K562 (cell line): ENCODE measurements around the gene PGD. TPM values are rescaled to one million over a fixed set of nuclear protein-coding genes. Genes with fewer than 3 reads are reported as not detected.
A peak's percentile ranks its signal among the peaks of the same experiment; 100 is the strongest.

Source experiments
- ARID1B ChIP-seq: fragments of 450-650 bp; IDR thresholded peaks from 2 replicates; pipeline ENCODE4 v1.6.1; 2016; ENCODE audit warnings: antibody characterized with exemption, mild to moderate bottlenecking, inconsistent platforms
- CBX2 ChIP-seq: fragments of 200-600 bp; sonication (generic); IDR thresholded peaks from one replicate; pipeline ENCODE4 v1.6.1; 2012; ENCODE audit warnings: mild to moderate bottlenecking, low read length, inconsistent platforms; ENCODE audit not compliant: insufficient read depth, poor library complexity, severe bottlenecking
- CBX8 ChIP-seq: fragments of 200-600 bp; sonication (generic); IDR thresholded peaks from 2 replicates; pipeline ENCODE4 v1.6.1; 2012; ENCODE audit warnings: borderline replicate concordance, mixed run types, low read depth, mild to moderate bottlenecking, moderate library complexity, mixed read lengths, low read length, control low read depth, inconsistent platforms; ENCODE audit not compliant: poor library complexity, severe bottlenecking; ENCODE audit errors: extremely low read depth
- CTCFL ChIP-seq: IDR thresholded peaks from 2 replicates; pipeline ENCODE4 v1.6.1; 2011; ENCODE audit warnings: borderline replicate concordance, low read depth, mild to moderate bottlenecking, moderate library complexity, low read length; ENCODE audit not compliant: insufficient read depth, poor library complexity, severe bottlenecking
- EP400 ChIP-seq: fragments of 450-650 bp; IDR thresholded peaks from 2 replicates; pipeline ENCODE4 v1.6.1; 2017; ENCODE audit warnings: antibody characterized with exemption, mild to moderate bottlenecking, moderate library complexity
- ETV1 ChIP-seq: fragments of 450-650 bp; conservative IDR thresholded peaks from 2 replicates; pipeline ENCODE4 v1.6.1; 2016; ENCODE audit warnings: missing genetic modification characterization, control low read depth, low read depth, missing compliant biosample characterization
- ETV5 ChIP-seq: sonication (generic); formaldehyde crosslinking; IDR thresholded peaks from 2 replicates; pipeline ENCODE4 v1.4.0; 2020; ENCODE audit warnings: low read depth, mild to moderate bottlenecking, missing genetic modification reagents
- FOS ChIP-seq: IDR thresholded peaks from 3 replicates; pipeline ENCODE4 v1.6.1; 2011; ENCODE audit not compliant: insufficient read length; ENCODE audit errors: extremely low read depth
- KDM1A ChIP-seq, 2 experiments: fragments of 450-650 bp; IDR thresholded peaks; 2 replicates each; pipeline ENCODE4 v1.6.1; 2016; ENCODE audit warnings: mild to moderate bottlenecking in 2 of 2
- L3MBTL2 ChIP-seq: fragments of 450-650 bp; IDR thresholded peaks from 2 replicates; pipeline ENCODE4 v1.6.1; 2016; ENCODE audit warnings: mild to moderate bottlenecking, moderate library complexity
- LEF1 ChIP-seq: fragments of 450-650 bp; IDR thresholded peaks from 2 replicates; pipeline ENCODE4 v1.6.1; 2016; ENCODE audit warnings: mild to moderate bottlenecking
- NCOA6 ChIP-seq: fragments of 450-650 bp; IDR thresholded peaks from 2 replicates; pipeline ENCODE4 v1.6.1; 2017; ENCODE audit warnings: mild to moderate bottlenecking
- RBBP5 ChIP-seq: fragments of 200-600 bp; sonication (generic); IDR thresholded peaks from 2 replicates; pipeline ENCODE4 v1.6.1; 2012; ENCODE audit warnings: borderline replicate concordance, mild to moderate bottlenecking, low read length, control low read depth, inconsistent platforms; ENCODE audit not compliant: insufficient read depth, poor library complexity, severe bottlenecking
- SIX5 ChIP-seq, 2 experiments: IDR thresholded peaks; 2 replicates each; pipeline ENCODE4 v1.6.1; 2011; ENCODE audit warnings: low read length in 2 of 2, borderline replicate concordance in 1 of 2, low read depth in 1 of 2, mild to moderate bottlenecking in 1 of 2, moderate library complexity in 1 of 2; ENCODE audit not compliant: insufficient read depth in 1 of 2
- TARDBP ChIP-seq: fragments of 450-650 bp; IDR thresholded peaks from 2 replicates; pipeline ENCODE4 v1.6.1; 2016
- XRCC4 ChIP-seq: IDR thresholded peaks from one replicate; pipeline ENCODE4 v1.6.1; 2011; ENCODE audit not compliant: insufficient read depth, insufficient read length; ENCODE audit errors: extremely low read depth
- ZBTB7A ChIP-seq: IDR thresholded peaks from 2 replicates; pipeline ENCODE4 v1.6.1; 2011; ENCODE audit warnings: low read depth, mild to moderate bottlenecking, low read length, moderate library complexity, borderline replicate concordance; ENCODE audit not compliant: control insufficient read depth
- ZNF224 ChIP-seq: sonication (generic); formaldehyde crosslinking; IDR thresholded peaks from 2 replicates; pipeline ENCODE4 v1.8.0; 2022; ENCODE audit warnings: mild to moderate bottlenecking, missing genetic modification reagents
- ZNF324 ChIP-seq: fragments of 250-450 bp; sonication (Bioruptor Pico); IDR thresholded peaks from 2 replicates; pipeline ENCODE4 v1.4.0; 2020; ENCODE audit warnings: mild to moderate bottlenecking
- ZNF780A ChIP-seq: fragments of 250-450 bp; sonication (Bioruptor Pico); IDR thresholded peaks from 2 replicates; pipeline ENCODE4 v1.5.0; 2021; ENCODE audit warnings: mild to moderate bottlenecking
- polyA plus RNA-seq, 8 experiments: library from polyadenylated mRNA; depleted of rRNA in 4 of 8; stranded (reverse) in 5 of 8; unstranded in 3 of 8; fragments of >200 nt; fragmentation: Nextera tagmentation in 2 of 8; fragmentation: Illumina TruSeq in 1 of 8; extraction: Ambion mirVana in 2 of 8; extraction: Trizol in 1 of 8; gene quantifications; 2 replicates each; pipeline versions ENCODE4 v1.2.1 to v1.2.3, GENCODE V29; 2011 to 2014; ENCODE audit warnings: inconsistent platforms in 1 of 8, missing spikeins in 1 of 8
- total RNA-seq, 7 experiments: library from RNA; depleted of rRNA in 6 of 7; stranded (reverse); fragments of >200 nt in 6 of 7; fragmentation: Illumina TruSeq in 2 of 7; extraction: Trizol in 2 of 7; gene quantifications; 2 replicates each; pipeline versions ENCODE4 v1.2.1 to v1.2.3, GENCODE V29; 2011 to 2021; ENCODE audit warnings: low replicate concordance in 1 of 7
- TF ChIP-seq, protein P1 (sequence below), 3 experiments: IDR thresholded peaks in 2 of 3; conservative IDR thresholded peaks in 1 of 3; 2 replicates each; pipeline ENCODE4 v1.5.1; 2011 to 2012; ENCODE audit warnings: low read length in 3 of 3, mild to moderate bottlenecking in 3 of 3, control low read depth in 2 of 3, improper control_type of control experiment in 1 of 3, inconsistent platforms in 1 of 3, low read depth in 1 of 3, mixed read lengths in 1 of 3, moderate library complexity in 1 of 3; ENCODE audit not compliant: insufficient read depth in 2 of 3
- TF ChIP-seq, protein P2 (sequence below), 2 experiments: fragments of 450-650 bp; IDR thresholded peaks; 2 replicates each; pipeline ENCODE4 v1.6.1; 2016

PGD gene
- total and polyA plus RNA-seq, 9 of the 15 experiments (the other 6 are each of a cell fraction or from before 2014, with no cell fraction given): 177 to 542 (median 270) TPM

DNA sequence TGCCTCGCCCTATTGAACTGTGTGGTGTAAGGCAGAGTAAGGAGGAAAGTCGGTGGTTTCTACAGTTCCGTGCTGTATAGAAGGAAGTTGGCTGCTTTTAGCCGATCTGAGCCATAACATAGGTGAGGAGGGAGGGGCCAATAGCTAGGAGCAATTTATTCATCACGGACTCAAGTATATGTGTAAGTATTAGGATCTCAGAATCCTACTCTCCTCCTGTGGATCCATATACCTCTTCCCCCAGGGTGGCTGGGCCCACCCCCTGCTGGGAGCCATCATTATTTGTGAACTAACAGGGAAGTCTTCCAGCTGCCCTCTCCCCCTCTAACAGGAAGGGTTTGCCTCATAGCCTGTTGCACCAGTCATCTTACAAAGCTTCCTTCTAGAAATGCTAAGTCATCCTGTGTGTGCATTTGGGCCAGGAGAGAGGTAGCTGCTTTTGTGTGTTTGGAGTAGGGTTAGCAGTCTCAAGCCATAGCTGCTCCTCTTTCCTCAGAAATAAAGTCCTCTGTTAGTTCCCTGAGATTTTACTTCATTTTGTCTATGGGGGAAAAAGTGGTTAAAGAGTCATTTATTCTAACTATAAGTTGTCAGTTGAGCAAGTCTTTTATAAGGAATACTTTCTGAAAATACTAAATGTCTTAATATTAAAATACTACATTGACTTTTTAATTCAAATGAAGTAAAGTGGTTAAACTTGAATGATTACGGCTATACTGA is 16.5 kb downstream of the PGD start (continued):
- no peak for TF ChIP-seq ZNF324
- TF ChIP-seq SIX5 (IDR thresholded peaks at IDR 0.05; ENCODE audit: borderline replicate concordance in 1 of 2, insufficient read depth in 1 of 2, low read depth in 1 of 2, low read length in 2 of 2): no peak
- TF ChIP-seq NCOA6: no peak
- no peak for TF ChIP-seq FOS
- peak; percentile 23; the same call in 1 of the 2 replicates for TF ChIP-seq ETV5 (CRISPR knock-in tag)
- TF ChIP-seq EP400: peak; percentile 84
- TF ChIP-seq ZNF780A (CRISPR knock-in tag): no peak
- TF ChIP-seq, protein P1, sequence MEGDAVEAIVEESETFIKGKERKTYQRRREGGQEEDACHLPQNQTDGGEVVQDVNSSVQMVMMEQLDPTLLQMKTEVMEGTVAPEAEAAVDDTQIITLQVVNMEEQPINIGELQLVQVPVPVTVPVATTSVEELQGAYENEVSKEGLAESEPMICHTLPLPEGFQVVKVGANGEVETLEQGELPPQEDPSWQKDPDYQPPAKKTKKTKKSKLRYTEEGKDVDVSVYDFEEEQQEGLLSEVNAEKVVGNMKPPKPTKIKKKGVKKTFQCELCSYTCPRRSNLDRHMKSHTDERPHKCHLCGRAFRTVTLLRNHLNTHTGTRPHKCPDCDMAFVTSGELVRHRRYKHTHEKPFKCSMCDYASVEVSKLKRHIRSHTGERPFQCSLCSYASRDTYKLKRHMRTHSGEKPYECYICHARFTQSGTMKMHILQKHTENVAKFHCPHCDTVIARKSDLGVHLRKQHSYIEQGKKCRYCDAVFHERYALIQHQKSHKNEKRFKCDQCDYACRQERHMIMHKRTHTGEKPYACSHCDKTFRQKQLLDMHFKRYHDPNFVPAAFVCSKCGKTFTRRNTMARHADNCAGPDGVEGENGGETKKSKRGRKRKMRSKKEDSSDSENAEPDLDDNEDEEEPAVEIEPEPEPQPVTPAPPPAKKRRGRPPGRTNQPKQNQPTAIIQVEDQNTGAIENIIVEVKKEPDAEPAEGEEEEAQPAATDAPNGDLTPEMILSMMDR (IDR thresholded peaks at IDR 0.05 in 2 of 3, conservative IDR thresholded peaks at IDR 0.05 in 1 of 3; ENCODE audit: insufficient read depth in 2 of 3, low read depth in 1 of 3, low read length in 3 of 3): 0 out of 6 replicates have a peak, but pooled peaks of 1 of the 3 experiments have one; percentile 1
- TF ChIP-seq ARID1B: peak; percentile 81
- TF ChIP-seq ZBTB7A: no peak
- TF ChIP-seq XRCC4: no peak
- peak; percentile 65 for TF ChIP-seq L3MBTL2
- peak; percentile 86 for TF ChIP-seq LEF1
- no peak for TF ChIP-seq CTCFL
- TF ChIP-seq KDM1A (IDR thresholded peaks at IDR 0.05): peak in 1 of 2 experiments; percentile 61; a peak in 2 of 4 replicates
- no peak for TF ChIP-seq CBX8
- TF ChIP-seq RBBP5: no peak
- 0 out of 2 replicates have a peak, but pooled peaks have one; percentile 19 for TF ChIP-seq TARDBP
- peak; percentile 90 for TF ChIP-seq ETV1 (tag)
- no peak for TF ChIP-seq CBX2
- TF ChIP-seq, protein P2, sequence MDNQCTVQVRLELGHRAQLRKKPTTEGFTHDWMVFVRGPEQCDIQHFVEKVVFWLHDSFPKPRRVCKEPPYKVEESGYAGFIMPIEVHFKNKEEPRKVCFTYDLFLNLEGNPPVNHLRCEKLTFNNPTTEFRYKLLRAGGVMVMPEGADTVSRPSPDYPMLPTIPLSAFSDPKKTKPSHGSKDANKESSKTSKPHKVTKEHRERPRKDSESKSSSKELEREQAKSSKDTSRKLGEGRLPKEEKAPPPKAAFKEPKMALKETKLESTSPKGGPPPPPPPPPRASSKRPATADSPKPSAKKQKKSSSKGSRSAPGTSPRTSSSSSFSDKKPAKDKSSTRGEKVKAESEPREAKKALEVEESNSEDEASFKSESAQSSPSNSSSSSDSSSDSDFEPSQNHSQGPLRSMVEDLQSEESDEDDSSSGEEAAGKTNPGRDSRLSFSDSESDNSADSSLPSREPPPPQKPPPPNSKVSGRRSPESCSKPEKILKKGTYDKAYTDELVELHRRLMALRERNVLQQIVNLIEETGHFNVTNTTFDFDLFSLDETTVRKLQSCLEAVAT (IDR thresholded peaks at IDR 0.05): no peak; a peak in 1 of 4 replicates
- TF ChIP-seq ZNF224: no peak
